ENCODE measurements around the gene ZCCHC24.
"Not testable (repeated sequence)": the region's sequence is repeated elsewhere in the genome, so short reads cannot be mapped to it uniquely, and the experiment has no call there.

ZCCHC24 gene

GRCh38 chr10:79336276-79336675, 109.1 kb downstream of the ZCCHC24 start:
- no peak overlapping the region for H3K27ac ChIP-seq
- no peak for TF ChIP-seq ZFX (IDR thresholded peaks at IDR 0.05; ENCODE audit: borderline replicate concordance)
- TF ChIP-seq CTCF (IDR thresholded peaks at IDR 0.05): no peak

GRCh38 chr10:79335470-79336235, 109.8 kb downstream of the ZCCHC24 start:
- no peak overlapping the region for H3K27ac ChIP-seq
- TF ChIP-seq ZFX (IDR thresholded peaks at IDR 0.05; ENCODE audit: borderline replicate concordance): no peak
- TF ChIP-seq CTCF (IDR thresholded peaks at IDR 0.05): no peak

GRCh38 chr10:79335094-79335469, 110.3 kb downstream of the ZCCHC24 start:
- no peak for TF ChIP-seq ZFX (IDR thresholded peaks at IDR 0.05; ENCODE audit: borderline replicate concordance)
- TF ChIP-seq CTCF (IDR thresholded peaks at IDR 0.05): no peak
- H3K27ac ChIP-seq: no peak overlapping the region

GRCh38 chr10:79334573-79334972, 110.9 kb downstream of the ZCCHC24 start:
- TF ChIP-seq CTCF (IDR thresholded peaks at IDR 0.05) (no peak), ZFX (IDR thresholded peaks at IDR 0.05; ENCODE audit: borderline replicate concordance) (no peak)
- H3K27ac ChIP-seq: no peak overlapping the region

GRCh38 chr10:79333513-79333912, 111.9 kb downstream of the ZCCHC24 start:
- TF ChIP-seq CTCF (IDR thresholded peaks at IDR 0.05): no peak
- no peak for TF ChIP-seq ZFX (IDR thresholded peaks at IDR 0.05; ENCODE audit: borderline replicate concordance)
- no peak overlapping the region for H3K27ac ChIP-seq

GRCh38 chr10:79332610-79333315, 112.7 kb downstream of the ZCCHC24 start:
- H3K27ac ChIP-seq: not testable (repeated sequence)
